Peyer's patch (tissue), 4 donors: ENCODE measurements around the gene ITPKB. TPM values are rescaled to one million over a fixed set of nuclear protein-coding genes. Genes with fewer than 3 reads are reported as not detected.

Source experiments
- DNase-seq, 3 donors: peaks; one replicate each; pipeline ENCODE4 v3.0.0-alpha.2; 2017 to 2019
- H3K27ac ChIP-seq, 4 donors: fragments of 200-600 bp; sonication (generic); one replicate each; pipeline ENCODE4 v1.5.1; 2016 to 2019
- H3K27me3 ChIP-seq, 2 donors: fragments of 200-600 bp; sonication (generic); one replicate each; pipeline ENCODE4 v1.5.1; 2019
- H3K36me3 ChIP-seq, 3 donors: fragments of 200-600 bp; sonication (generic); one replicate each; pipeline ENCODE4 v1.5.1; 2016 to 2019
- H3K4me1 ChIP-seq, 4 donors: fragments of 200-600 bp; sonication (generic); one replicate each; pipeline ENCODE4 v1.5.1; 2016 to 2019
- H3K4me3 ChIP-seq, 4 donors: fragments of 200-600 bp; sonication (generic); 1 replicate in 3 of 4; 2 replicates in 1 of 4; pipeline ENCODE4 v1.5.1; 2016 to 2019; ENCODE audit warnings: mild to moderate bottlenecking in 1 of 4
- H3K9me3 ChIP-seq, 4 donors: fragments of 200-600 bp; sonication (generic); one replicate each; pipeline ENCODE4 v1.5.1; 2016 to 2019; ENCODE audit warnings: mild to moderate bottlenecking in 1 of 4
- POLR2A ChIP-seq, 2 donors: fragments of 450-650 bp; IDR thresholded peaks; one replicate each; pipeline ENCODE4 v1.5.1; 2017; ENCODE audit warnings: antibody characterized with exemption in 2 of 2, mild to moderate bottlenecking in 2 of 2, moderate library complexity in 2 of 2
- total RNA-seq, 4 donors: library from RNA; depleted of rRNA; stranded (reverse); fragments of >200 nt; gene quantifications; one replicate each; pipeline ENCODE4 v1.1.0, GENCODE V29; 2016
- TF ChIP-seq, protein P1 (sequence below), 6 experiments: fragments of 450-650 bp in 4 of 6; fragments of 200-600 bp in 2 of 6; sonication (generic) in 1 of 6; IDR thresholded peaks; one replicate each; pipeline ENCODE4 v1.5.1; 2017 to 2019; ENCODE audit warnings: antibody characterized with exemption in 6 of 6, mild to moderate bottlenecking in 3 of 6, moderate library complexity in 1 of 6

The ITPKB gene
- total RNA-seq, 4 donors from 2014 or later, result 9.5 to 36.3 (median 23.0) TPM

DNA sequence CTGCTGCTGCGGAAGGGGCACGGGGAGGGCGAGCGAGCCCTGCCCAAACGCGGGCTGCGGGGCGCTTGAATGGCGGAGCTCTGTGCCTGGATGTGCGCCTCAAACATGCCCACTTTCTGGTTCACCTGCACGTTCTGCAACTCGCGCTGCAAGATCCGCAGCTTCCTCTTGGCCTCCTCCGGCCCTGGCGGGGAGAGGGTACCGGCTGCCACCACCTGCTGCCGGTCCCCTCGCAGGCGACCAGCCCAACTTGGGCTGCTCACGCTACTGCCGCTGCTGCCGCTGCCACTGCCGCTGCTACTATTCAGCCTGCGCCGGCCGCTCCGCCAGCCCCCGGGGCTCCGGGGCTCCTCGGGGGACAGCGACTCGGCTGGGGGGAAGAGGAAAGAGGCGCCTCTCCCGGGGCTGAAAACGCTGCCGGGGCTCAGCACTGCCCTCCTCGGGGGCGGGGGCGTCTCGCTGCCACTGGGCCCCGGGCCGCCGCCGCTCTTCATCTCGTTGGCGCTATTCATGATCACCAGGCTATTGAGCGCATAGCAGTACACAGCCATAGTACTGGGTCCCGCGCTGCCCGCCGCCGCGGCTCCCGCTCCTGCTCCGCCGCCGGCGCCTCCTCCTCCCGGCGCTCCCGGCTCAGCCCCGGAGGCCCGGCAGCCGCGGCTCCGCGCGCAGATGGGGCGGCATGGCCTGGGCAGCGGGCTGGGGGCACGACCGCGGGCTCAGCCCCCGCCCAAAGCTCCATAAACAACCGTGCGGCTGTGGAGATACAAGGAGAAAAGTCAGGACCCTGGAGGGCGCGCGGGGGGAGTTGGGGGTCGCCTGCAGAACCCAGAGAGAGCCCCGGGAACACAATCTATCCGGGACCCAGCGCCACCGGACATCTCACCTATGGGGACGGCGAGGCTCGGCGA lies 1.9 kb downstream of the ITPKB start:
- Histone ChIP-seq H3K27me3 (no peaks in the 10 kb centered on the region), H3K36me3 (peaks cover 0 to 16% (median 0%) of the 10 kb centered on the region in 3 donors), H3K4me1 (peaks cover 0 to 34% (median 22%) of the 10 kb centered on the region in 4 donors), H3K9me3 (no peaks in the 10 kb centered on the region), H3K27ac (peak overlapping the region; percentile 85 to 94 (median 88)), H3K4me3 (peak overlapping the region; percentile 59 to 96 (median 90))
- peak in 1 of 2 donors; percentile 11 for TF ChIP-seq POLR2A (IDR thresholded peaks at IDR 0.05)
- TF ChIP-seq, protein P1, sequence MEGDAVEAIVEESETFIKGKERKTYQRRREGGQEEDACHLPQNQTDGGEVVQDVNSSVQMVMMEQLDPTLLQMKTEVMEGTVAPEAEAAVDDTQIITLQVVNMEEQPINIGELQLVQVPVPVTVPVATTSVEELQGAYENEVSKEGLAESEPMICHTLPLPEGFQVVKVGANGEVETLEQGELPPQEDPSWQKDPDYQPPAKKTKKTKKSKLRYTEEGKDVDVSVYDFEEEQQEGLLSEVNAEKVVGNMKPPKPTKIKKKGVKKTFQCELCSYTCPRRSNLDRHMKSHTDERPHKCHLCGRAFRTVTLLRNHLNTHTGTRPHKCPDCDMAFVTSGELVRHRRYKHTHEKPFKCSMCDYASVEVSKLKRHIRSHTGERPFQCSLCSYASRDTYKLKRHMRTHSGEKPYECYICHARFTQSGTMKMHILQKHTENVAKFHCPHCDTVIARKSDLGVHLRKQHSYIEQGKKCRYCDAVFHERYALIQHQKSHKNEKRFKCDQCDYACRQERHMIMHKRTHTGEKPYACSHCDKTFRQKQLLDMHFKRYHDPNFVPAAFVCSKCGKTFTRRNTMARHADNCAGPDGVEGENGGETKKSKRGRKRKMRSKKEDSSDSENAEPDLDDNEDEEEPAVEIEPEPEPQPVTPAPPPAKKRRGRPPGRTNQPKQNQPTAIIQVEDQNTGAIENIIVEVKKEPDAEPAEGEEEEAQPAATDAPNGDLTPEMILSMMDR (IDR thresholded peaks at IDR 0.05), result peak in 1 of 6 experiments; percentile 7
- peak; percentile 58 to 76 (median 65) for DNase-seq

DNA sequence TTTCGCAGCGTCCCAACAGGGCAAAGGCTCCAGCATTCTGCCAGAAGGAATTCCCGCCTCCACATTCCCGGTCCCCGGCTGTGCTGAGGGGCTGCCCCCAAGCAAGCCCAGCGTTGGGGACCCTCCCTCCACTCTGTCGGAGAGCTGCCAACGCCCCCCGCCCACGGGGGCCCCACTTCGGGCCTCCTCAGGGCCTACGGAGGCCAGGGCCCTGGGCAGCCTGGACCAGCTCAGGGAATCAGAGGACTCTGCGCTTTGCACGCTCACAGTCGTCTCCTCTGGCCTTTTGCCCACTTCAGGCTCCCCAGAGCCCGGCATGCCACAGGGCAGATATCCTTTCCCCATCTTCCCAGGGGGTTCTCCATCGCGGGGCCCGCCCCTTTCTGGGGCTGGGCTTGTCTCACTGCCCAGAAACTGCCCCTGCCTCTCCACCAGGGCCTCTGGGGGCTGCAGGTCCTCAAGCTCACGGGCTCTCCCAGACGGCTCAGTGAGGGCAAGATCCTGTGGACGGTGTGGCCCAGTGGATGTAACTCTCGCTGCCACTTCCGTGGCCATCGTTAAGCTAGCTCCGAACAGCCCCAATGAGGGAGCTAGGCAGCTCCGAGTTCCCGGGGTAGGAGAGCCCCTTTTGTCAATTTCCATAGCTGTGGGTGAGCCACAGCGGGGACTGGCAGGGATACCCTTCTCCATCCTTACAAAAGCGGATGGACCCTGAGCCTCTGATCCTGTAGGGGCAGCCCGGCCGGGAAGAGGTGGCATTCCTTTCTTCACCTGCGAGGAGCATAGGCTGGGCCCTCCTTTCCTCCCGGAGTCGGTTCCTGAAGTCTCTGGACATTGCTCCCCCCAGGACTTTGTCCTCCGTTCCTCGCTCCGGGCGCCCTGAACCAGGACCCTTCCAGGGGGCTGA lies 2.8 kb downstream of the ITPKB start:
- peak overlapping the region; percentile 85 to 94 (median 88) for H3K27ac ChIP-seq
- peak in 1 of 3 donors; percentile 49 for DNase-seq
- no peak for TF ChIP-seq POLR2A (IDR thresholded peaks at IDR 0.05)
- TF ChIP-seq, protein P1 (IDR thresholded peaks at IDR 0.05), result no peak
- no peaks in the 10 kb centered on the region for H3K9me3 ChIP-seq
- peak overlapping the region; percentile 59 to 96 (median 90) for H3K4me3 ChIP-seq
- no peaks in the 10 kb centered on the region for H3K27me3 ChIP-seq
- peaks cover 0 to 16% (median 0%) of the 10 kb centered on the region in 3 donors for H3K36me3 ChIP-seq
- peaks cover 0 to 34% (median 22%) of the 10 kb centered on the region in 4 donors for H3K4me1 ChIP-seq

DNA sequence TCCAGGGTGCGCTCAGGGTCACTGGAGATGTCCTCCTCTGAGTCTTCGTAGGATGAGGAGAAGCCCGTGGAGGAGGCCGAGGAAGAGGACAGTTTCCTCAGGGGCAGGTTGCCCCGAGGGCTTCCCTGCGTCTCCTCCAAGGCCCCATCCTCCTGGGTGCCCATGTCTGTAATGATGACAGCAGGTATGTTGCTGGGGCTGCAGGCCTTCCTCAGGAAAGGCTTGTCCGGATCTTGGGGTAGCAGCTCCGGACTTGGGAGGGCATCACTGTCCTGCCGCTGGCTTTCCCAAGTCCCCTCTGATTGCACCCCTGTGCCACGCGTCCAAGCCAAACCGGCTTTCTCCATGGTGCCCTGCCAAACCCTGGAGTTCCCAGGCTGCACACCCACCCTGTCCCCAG lies 3.5 kb downstream of the ITPKB start:
- no peak for TF ChIP-seq POLR2A (IDR thresholded peaks at IDR 0.05)
- TF ChIP-seq, protein P1 (IDR thresholded peaks at IDR 0.05), result no peak
- no peaks in the 10 kb centered on the region for H3K27me3 ChIP-seq

DNA sequence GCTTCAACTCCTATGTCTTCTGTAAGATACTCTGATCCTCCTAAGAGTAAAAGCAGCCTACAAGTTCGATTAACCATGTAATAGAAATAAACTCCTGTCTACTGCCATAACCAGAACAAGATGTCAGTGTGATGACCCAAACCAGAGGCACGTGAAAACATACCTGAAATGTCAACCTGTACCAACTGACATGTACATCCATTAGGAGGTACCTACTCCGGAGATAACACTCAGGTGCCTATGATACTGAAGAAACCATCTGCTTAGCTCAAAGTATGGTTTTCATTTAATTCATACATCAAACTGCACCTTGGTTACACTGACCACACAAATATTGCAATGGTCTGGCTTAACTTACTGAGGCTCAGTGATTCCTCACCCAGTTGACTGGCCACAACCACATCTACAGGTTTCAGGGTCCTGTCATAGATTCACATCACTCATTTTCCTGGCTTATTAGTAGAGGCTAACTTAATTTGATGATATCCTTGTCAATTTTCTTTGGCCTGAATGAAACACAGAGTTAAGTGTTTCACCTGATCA lies 4.4 kb downstream of the ITPKB start:
- TF ChIP-seq, protein P1 (IDR thresholded peaks at IDR 0.05), result no peak
- no peak for TF ChIP-seq POLR2A (IDR thresholded peaks at IDR 0.05)
- peaks cover 0 to 21% (median 0%) of the 10 kb centered on the region in 3 donors for H3K36me3 ChIP-seq
- peak overlapping the region in 2 of 4 donors; percentile 42 to 94 for H3K27ac ChIP-seq
- peak overlapping the region in 3 of 4 donors; percentile 16 to 96 (median 86) for H3K4me3 ChIP-seq
- no peaks in the 10 kb centered on the region for H3K9me3 ChIP-seq
- H3K27me3 ChIP-seq, result no peaks in the 10 kb centered on the region
- peaks cover 0 to 29% (median 17%) of the 10 kb centered on the region in 4 donors for H3K4me1 ChIP-seq
- DNase-seq, result no peak

More for the DNA sequence above, 3.5 kb downstream of the ITPKB start:
- Histone ChIP-seq H3K27ac (peak overlapping the region in 3 of 4 donors; percentile 85 to 94 (median 89)), H3K4me1 (peaks cover 0 to 34% (median 20%) of the 10 kb centered on the region in 4 donors), H3K4me3 (peak overlapping the region in 3 of 4 donors; percentile 59 to 96 (median 86)), H3K36me3 (peaks cover 0 to 16% (median 0%) of the 10 kb centered on the region in 3 donors), H3K9me3 (no peaks in the 10 kb centered on the region)
- peak in 1 of 3 donors; percentile 48 for DNase-seq

DNA sequence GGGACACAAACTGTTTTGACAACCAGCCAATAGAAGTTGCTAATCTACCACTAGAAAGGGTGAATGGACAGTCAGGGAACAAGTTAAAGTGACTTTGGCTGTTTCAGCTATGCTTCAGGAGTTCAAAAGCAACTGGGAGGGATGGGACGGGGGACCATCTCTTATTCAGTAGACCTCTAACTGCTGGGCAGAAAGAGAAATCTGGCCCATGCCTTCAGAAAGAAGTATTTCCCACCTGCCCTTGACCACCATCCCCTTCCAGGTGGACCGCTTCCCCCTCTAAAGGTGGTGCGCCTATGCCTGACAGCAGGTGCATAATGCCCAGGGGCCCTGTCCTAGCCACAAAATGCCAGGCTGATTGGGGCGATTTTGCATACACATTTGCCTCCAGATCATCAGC lies 5.2 kb downstream of the ITPKB start:
- H3K27ac ChIP-seq, result peak overlapping the region in 3 of 4 donors; percentile 23 to 94 (median 42)
- peak overlapping the region in 3 of 4 donors; percentile 9 to 96 (median 26) for H3K4me3 ChIP-seq
- H3K27me3 ChIP-seq, result no peaks in the 10 kb centered on the region
- no peaks in the 10 kb centered on the region for H3K9me3 ChIP-seq
- peak in 1 of 3 donors; percentile 43 for DNase-seq
- TF ChIP-seq POLR2A (IDR thresholded peaks at IDR 0.05), result no peak
- TF ChIP-seq, protein P1 (IDR thresholded peaks at IDR 0.05), result no peak
- H3K36me3 ChIP-seq, result peaks cover 0 to 21% (median 0%) of the 10 kb centered on the region in 3 donors
- peaks cover 0 to 27% (median 17%) of the 10 kb centered on the region in 4 donors for H3K4me1 ChIP-seq
